AG08395 (cell line): ENCODE results near the gene RFTN1.
"Not testable (repeated sequence)": the region's sequence is repeated elsewhere in the genome, so short reads cannot be mapped to it uniquely, and the experiment has no call there.

Experiments
- DNase-seq: peaks from one replicate; pipeline ENCODE4 v3.0.0; 2012; ENCODE audit warnings: mixed read lengths, low spot score

The RFTN1 gene

GRCh38 chr3:16506884-16507577, 6.5 kb downstream of the RFTN1 start:
- DNase-seq, result no peak

- no peak for DNase-seq
Observed at GRCh38 chr3:16506451-16506850, 7.0 kb downstream of the RFTN1 start.

GRCh38 chr3:16504692-16505091, 8.8 kb downstream of the RFTN1 start:
- no peak for DNase-seq

GRCh38 chr3:16504242-16504641, 9.3 kb downstream of the RFTN1 start:
- DNase-seq, result peak; percentile 27

GRCh38 chr3:16503191-16503776, 10.2 kb downstream of the RFTN1 start:
- peak; percentile 28 for DNase-seq

- no peak for DNase-seq
Observed at GRCh38 chr3:16502347-16502908, 11.1 kb downstream of the RFTN1 start.

- no peak for DNase-seq
Observed at GRCh38 chr3:16501376-16501775, 12.1 kb downstream of the RFTN1 start.

- DNase-seq, result no peak
Observed at GRCh38 chr3:16500911-16501310, 12.6 kb downstream of the RFTN1 start.

GRCh38 chr3:16500093-16500492, 13.4 kb downstream of the RFTN1 start:
- no peak for DNase-seq

- DNase-seq, result no peak
Observed at GRCh38 chr3:16499351-16499750, 14.1 kb downstream of the RFTN1 start.

GRCh38 chr3:16498130-16498890, 15.2 kb downstream of the RFTN1 start:
- DNase-seq, result no peak

GRCh38 chr3:16496408-16497222, 16.9 kb downstream of the RFTN1 start:
- DNase-seq, result no peak

- DNase-seq, result no peak
Observed at GRCh38 chr3:16496008-16496407, 17.5 kb downstream of the RFTN1 start.

- no peak for DNase-seq
Observed at GRCh38 chr3:16494814-16495431, 18.6 kb downstream of the RFTN1 start.

- no peak for DNase-seq
Observed at GRCh38 chr3:16494094-16494493, 19.4 kb downstream of the RFTN1 start.

- DNase-seq, result no peak
Observed at GRCh38 chr3:16490062-16490619, 23.4 kb downstream of the RFTN1 start.

- DNase-seq, result not testable (repeated sequence)
Observed at GRCh38 chr3:16489326-16490061, 24.0 kb downstream of the RFTN1 start.

GRCh38 chr3:16488637-16489036, 24.9 kb downstream of the RFTN1 start:
- DNase-seq, result no peak

- DNase-seq, result no peak
Observed at GRCh38 chr3:16487511-16488175, 25.9 kb downstream of the RFTN1 start.

GRCh38 chr3:16486951-16487480, 26.5 kb downstream of the RFTN1 start:
- no peak for DNase-seq
